LNCAP (cell line): ENCODE data around the gene ZNF428.

ENCODE experiments used
- TF ChIP-seq, protein P1 (sequence below): fragments of 450-650 bp; IDR thresholded peaks from 2 replicates; pipeline ENCODE4 v1.5.1; 2017; ENCODE audit warnings: mild to moderate bottlenecking

ZNF428 gene

DNA sequence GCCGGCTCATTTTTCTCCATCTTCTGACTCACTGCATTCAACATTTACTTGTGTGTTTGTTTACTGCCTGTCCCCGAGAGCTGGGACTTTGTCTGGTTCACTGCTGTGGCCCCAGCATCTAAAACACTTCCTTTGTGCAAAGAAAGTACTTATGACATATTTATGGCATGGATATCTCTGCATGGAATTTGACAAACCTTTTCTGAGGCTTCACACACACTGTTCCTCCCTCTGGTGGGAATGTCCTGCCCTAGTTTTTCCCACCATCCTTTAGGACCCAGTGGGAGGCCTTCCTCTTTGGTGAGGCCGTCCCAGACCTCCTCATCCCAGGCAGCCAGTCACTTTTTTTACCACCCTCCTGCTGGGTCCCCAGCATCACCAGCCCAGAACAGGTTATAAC, 8.9 kb downstream of the ZNF428 start:
- TF ChIP-seq, protein P1, sequence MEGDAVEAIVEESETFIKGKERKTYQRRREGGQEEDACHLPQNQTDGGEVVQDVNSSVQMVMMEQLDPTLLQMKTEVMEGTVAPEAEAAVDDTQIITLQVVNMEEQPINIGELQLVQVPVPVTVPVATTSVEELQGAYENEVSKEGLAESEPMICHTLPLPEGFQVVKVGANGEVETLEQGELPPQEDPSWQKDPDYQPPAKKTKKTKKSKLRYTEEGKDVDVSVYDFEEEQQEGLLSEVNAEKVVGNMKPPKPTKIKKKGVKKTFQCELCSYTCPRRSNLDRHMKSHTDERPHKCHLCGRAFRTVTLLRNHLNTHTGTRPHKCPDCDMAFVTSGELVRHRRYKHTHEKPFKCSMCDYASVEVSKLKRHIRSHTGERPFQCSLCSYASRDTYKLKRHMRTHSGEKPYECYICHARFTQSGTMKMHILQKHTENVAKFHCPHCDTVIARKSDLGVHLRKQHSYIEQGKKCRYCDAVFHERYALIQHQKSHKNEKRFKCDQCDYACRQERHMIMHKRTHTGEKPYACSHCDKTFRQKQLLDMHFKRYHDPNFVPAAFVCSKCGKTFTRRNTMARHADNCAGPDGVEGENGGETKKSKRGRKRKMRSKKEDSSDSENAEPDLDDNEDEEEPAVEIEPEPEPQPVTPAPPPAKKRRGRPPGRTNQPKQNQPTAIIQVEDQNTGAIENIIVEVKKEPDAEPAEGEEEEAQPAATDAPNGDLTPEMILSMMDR, result no peak

DNA sequence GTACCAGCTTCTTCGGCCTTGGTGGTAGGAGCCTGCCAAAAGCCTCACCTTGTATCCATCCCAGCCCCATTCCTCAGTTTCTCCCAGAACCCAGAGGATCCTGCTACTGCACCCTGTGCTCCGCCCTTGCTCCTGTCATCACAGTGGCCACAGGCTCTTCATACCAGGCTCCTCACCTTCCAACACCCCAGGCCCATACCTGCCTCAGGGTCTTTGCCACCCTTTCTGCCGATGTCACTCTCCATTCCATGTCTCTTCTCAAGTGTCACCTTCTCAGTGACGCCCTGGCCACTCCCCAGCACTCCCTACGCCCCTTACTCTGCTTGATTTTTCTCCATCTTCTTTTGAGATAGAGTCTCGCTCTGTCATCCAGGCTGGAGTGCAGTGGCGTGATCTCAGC, 9.6 kb downstream of the ZNF428 start:
- TF ChIP-seq, protein P1, result no peak

DNA sequence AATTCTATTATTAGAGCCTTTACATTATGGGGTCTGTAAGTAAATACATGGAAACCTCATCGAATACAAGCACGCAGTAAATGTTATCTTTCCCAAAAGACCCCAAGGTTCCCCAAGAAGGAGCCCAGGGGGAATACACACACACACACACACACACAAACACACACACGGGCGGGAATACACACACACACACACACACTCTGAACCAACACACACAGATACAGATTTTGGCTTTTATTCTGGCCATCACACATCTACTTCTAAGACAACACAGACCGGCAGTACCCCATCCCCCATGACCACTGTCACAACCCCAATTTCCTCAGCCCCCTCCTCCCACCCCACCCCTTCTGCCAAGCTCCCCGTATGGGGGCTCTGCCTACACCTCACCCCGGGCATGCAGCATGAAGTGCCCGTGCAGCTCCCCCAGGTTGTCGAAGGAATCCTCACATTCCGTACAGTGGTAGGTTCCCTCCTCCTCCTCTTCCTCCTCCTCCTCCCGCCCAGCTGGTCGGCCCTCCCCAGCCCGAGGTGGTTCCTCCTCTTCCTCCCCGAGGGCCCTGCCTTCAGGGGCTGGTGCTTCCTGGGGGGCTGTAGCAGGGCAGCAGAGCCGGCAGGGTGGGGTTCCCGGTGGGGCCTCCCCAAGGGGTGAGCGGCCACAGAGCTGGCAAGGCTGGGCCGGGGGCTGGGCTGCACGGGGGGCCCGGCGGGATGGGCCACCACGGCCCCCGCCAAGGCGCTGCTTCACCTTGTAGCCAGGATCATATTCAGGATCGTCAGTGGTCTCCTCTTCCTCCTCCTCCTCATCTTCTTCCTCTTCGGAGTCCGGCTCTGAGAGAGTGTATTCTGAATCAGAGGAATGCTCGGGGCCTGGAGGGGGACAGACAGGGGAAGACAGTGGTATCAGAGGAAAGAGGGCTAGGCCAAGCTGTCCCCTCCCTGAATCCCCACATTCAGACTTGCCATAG, 11.9 kb downstream of the ZNF428 start:
- TF ChIP-seq, protein P1, result no peak

DNA sequence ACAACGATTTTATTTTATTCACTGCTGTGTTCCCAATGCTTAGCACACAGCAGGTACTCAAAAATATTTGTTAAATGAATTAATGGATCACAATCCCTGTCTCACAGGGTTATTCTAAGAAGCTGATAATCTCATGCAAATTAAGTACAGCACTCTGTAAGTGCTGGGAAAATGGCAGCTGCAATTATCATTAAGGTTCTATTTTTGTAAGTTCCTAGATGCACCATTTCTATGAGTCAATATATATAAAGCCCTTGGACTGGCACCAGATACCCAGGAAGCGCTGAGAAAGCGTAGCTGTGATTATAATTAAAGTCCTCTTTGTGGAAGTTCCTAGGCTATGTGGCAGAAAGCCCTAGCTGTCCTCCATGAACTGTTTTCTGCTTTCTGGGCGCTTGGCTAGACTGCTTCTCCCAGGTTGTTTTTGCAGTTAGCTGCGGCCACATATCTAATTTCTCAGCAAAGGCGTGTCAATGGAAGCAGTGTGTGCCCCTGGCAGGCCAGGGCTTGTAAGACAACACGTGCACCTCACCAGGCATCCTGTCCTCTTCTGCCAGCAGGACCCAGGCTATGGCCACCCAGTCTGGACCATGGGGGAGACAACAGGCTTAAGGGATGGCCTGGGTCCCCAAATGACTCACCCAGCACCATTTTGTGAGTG, 12.7 kb downstream of the ZNF428 start:
- TF ChIP-seq, protein P1, result no peak

DNA sequence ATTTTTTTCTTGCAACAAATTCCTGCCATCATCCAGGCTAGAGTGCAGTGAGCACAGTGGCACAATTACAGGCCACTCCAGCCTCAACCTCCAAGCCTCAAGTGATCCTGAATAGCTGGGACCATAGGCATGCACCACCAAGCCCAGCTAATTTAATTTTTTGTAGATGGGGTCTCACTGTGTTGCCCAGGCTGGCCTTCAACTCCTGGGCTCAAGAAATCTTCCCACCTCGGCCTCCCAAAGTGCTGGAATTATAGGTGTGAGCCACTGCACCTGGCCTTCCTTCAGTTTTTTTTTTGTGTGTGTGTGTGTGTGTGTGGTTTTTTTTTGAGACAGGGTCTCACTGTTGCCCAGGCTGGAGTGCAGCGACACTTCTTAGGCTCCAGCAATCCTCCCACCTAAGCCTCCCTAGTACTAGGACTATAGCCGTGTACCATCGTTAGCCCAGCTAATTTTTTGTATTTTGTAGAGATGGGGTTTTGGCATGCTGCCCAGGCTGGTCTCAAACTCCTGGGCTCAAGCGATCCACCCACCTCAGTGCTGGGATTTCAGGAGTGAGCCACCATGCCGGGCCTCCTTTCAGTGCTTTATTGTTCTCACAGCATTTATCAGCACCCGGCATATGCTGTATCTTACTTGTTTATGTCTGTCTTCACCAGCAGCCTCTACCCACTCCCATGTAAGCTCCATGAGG, 13.4 kb downstream of the ZNF428 start:
- TF ChIP-seq, protein P1, result no peak

DNA sequence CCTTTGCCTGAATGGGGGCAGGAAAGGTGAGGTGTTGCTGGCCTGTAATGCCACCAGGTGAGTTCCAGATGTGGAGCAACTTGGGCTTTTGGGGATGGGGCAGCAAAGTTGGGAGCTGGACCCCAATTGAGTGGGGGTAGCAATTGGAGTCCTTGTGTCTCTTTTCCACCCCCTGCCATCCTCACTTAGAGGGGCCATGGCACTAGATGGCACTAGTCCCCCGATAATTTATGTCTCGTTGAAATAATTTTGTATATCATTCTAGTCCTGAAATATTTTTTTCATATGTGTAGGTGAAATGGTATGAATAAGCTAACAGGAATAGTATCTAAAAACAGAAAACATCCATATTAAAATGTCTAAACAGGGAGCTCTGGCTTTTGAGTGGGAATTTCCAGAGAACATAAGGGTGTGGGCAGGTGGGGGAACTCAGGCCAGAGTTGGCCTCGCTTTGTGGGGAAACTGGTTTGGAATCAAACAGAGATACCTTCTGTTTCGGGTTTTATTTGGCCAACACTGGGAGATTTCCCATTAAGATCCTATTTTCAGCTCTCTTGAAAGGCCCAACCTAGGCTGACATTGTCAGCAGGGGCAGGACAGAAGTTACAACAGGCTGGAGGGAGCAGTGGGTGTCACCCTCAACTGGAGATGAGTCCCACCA, 19.7 kb downstream of the ZNF428 start:
- TF ChIP-seq, protein P1, result no peak
